Bronchial epithelial cell (primary cell): ENCODE measurements around the gene MED25. TPM values are rescaled to one million over a fixed set of nuclear protein-coding genes. Genes with fewer than 3 reads are reported as not detected.
A peak's percentile ranks its signal among the peaks of the same experiment; 100 is the strongest.

Experiments used
- DNase-seq: peaks from one replicate; pipeline ENCODE4 v3.0.0-alpha.2; 2010; ENCODE audit warnings: low read depth
- FAIRE-seq: peaks from 2 replicates; lab custom pipeline; 2011; peaks lifted over from hg19 to GRCh38; lab: Jason Lieb, UNC
- H3K27me3 ChIP-seq: 2 replicates; pipeline ENCODE4 v1.5.1; 2011; ENCODE audit warnings: low read length; ENCODE audit not compliant: control insufficient read depth, insufficient read depth
- H3K36me3 ChIP-seq: 2 replicates; pipeline ENCODE4 v1.5.1; 2011; ENCODE audit warnings: low read length; ENCODE audit not compliant: control insufficient read depth, insufficient read depth
- H3K4me3 ChIP-seq: 2 replicates; pipeline ENCODE4 v1.5.1; 2011; ENCODE audit warnings: mild to moderate bottlenecking, low read depth, low read length, control low read depth
- total RNA-seq: library from RNA; depleted of rRNA; stranded (reverse); fragments of >200 nt; gene quantifications from 2 replicates; pipeline ENCODE4 v1.2.1, GENCODE V29; 2014
- TF ChIP-seq, protein P1 (sequence below): IDR thresholded peaks from 2 replicates; pipeline ENCODE4 v1.5.1; 2011; ENCODE audit warnings: mild to moderate bottlenecking, moderate library complexity, low read length, control low read depth, inconsistent platforms; ENCODE audit not compliant: insufficient read depth, severe bottlenecking

MED25 gene
- total RNA-seq, 1 donor from 2014 or later = 8.2 TPM

DNA sequence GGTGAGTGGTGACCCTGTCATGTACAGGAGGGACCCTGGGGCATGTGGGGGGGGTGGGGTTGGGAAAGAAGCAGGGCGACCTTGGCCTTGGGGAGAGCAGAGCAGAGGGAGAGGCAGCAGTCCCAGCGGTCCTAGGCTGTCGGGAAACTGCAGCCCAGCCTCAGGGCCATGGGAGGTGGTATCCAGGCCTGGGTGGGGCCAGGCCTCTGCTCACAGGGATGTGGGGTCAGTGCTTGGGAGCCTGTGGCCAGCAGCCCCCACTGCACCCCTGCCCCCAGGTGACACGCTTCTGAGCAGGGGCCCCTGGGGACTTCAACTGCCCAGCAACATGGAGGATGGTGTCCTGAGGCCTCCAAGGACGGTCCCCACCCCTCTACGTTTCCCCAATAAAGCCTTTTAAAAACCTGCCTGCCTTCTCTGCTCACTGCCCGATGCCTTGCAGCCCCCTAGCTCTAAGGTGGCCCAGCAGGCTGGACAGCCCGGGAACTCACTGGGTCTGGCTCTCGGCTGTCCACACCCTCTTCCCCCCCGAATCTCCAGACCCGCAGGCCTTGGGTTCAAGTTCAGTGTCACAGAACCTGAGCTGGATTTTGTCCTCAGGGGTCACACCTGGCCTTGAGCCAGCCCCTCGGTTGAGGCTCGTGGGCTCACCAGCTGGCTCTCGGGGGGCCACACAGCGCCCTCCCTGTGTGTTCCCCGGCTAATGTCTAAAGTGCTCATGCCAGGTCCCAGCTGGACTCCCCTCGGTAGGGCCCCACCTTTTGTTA is 42.4 kb downstream of the MED25 start:
- H3K27me3 ChIP-seq = no peaks in the 10 kb centered on the region
- DNase-seq (no peak), FAIRE-seq (no peak)
- no peak overlapping the region for H3K4me3 ChIP-seq
- TF ChIP-seq, protein P1, sequence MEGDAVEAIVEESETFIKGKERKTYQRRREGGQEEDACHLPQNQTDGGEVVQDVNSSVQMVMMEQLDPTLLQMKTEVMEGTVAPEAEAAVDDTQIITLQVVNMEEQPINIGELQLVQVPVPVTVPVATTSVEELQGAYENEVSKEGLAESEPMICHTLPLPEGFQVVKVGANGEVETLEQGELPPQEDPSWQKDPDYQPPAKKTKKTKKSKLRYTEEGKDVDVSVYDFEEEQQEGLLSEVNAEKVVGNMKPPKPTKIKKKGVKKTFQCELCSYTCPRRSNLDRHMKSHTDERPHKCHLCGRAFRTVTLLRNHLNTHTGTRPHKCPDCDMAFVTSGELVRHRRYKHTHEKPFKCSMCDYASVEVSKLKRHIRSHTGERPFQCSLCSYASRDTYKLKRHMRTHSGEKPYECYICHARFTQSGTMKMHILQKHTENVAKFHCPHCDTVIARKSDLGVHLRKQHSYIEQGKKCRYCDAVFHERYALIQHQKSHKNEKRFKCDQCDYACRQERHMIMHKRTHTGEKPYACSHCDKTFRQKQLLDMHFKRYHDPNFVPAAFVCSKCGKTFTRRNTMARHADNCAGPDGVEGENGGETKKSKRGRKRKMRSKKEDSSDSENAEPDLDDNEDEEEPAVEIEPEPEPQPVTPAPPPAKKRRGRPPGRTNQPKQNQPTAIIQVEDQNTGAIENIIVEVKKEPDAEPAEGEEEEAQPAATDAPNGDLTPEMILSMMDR = no peak
- H3K36me3 ChIP-seq = peaks cover 30% of the 10 kb centered on the region

- no peak overlapping the region for H3K4me3 ChIP-seq
- no peaks in the 10 kb centered on the region for H3K27me3 ChIP-seq
- FAIRE-seq (no peak), DNase-seq (no peak)
- peaks cover 30% of the 10 kb centered on the region for H3K36me3 ChIP-seq
- TF ChIP-seq, protein P1 = no peak
Measured at GRCh38 chr19:49861107-49861506, 43.0 kb downstream of the MED25 start.

DNA sequence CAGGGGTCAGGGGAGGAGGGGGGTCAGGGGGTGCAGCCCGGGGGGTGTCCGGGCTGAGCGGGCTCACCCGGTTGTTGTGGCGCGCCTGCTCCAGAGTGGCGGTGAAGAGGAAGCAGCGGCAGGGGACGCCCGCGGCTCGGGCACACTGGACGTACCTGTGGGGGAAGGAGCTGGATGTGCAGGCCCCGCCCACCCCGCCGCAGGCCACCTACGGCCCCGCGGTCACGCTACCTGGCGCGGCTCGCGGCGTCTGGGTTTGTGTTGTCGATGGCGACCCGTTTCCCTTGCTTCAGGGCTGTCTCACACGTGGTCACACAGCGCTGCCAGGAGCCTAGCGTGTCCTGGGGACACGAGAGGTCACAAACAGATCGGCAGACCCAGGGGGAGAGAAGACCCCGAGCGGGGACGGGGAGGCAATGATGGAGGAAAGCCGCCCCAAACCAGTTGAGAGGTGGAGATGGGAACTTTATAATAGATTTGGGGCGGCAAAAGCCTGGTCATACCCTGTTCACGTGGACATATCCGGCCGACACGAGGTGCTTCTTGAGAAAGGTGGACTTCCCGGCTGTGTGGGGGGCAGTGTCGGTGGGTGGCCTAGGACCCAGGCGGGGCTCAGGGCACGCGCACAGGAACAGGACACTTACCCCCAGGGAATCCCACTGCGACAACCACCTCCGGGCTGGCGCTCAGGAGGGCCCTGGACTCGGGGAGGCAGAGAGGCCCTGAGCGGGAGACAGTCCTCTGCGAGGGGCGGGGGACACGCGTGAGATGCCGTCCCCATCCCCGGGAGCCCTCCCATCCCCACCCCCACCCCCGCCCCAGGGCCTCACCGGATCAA is 43.7 kb downstream of the MED25 start:
- FAIRE-seq = no peak
- Histone ChIP-seq H3K27me3 (no peaks in the 10 kb centered on the region), H3K36me3 (peaks cover 30% of the 10 kb centered on the region), H3K4me3 (no peak overlapping the region)
- no peak for DNase-seq
- TF ChIP-seq, protein P1 = no peak

GRCh38 chr19:49862391-49863253 is 44.5 kb downstream of the MED25 start:
- TF ChIP-seq, protein P1 = no peak
- H3K36me3 ChIP-seq = peaks cover 29% of the 10 kb centered on the region
- no peaks in the 10 kb centered on the region for H3K27me3 ChIP-seq
- H3K4me3 ChIP-seq = no peak overlapping the region
- no peak for DNase-seq
- no peak for FAIRE-seq

GRCh38 chr19:49863254-49863934 is 45.3 kb downstream of the MED25 start:
- TF ChIP-seq, protein P1 = no peak
- Histone ChIP-seq H3K36me3 (peaks cover 24% of the 10 kb centered on the region), H3K27me3 (no peaks in the 10 kb centered on the region), H3K4me3 (no peak overlapping the region)
- FAIRE-seq (peak; percentile 13), DNase-seq (no peak)
